Measurements from ENCODE around the gene TMEM156. TPM values are rescaled to one million over a fixed set of nuclear protein-coding genes. Genes with fewer than 3 reads are reported as not detected.

The TMEM156 gene
- not detected in 2 replicates for polyA plus RNA-seq
- polyA minus RNA-seq: not detected in 2 replicates

GRCh38 chr4:39032218-39033085, at the start of gene TMEM156:
TMEM156 (minus strand) TSS chr4:39032409; CDS start chr4:39032313, 96 bp downstream.
- no peaks in the 10 kb centered on the region for H3K27me3 ChIP-seq (ENCODE audit: insufficient read depth, low read depth, low read length)
- no peaks in the 10 kb centered on the region for H3K9me2 ChIP-seq (ENCODE audit: insufficient read depth, low read length)
- no peak within 1 kb of the TSS for H2AFZ ChIP-seq (ENCODE audit: low read depth, low read length)
- H3K4me3 ChIP-seq (ENCODE audit: low read length): no peak within 1 kb of the TSS
- H3K36me3 ChIP-seq (ENCODE audit: insufficient read depth, low read length): no peaks in the 10 kb centered on the region
- H3K79me2 ChIP-seq (replicated peaks; ENCODE audit: insufficient read depth, low read length): no peaks in the 10 kb centered on the region
- TF ChIP-seq RAD21 (conservative IDR thresholded peaks at IDR 0.05) (no peak), EZH2 (IDR thresholded peaks at IDR 0.05; ENCODE audit: borderline replicate concordance, insufficient read depth, low read length, poor library complexity, severe bottlenecking) (no peak), REST (IDR thresholded peaks at IDR 0.05; ENCODE audit: borderline replicate concordance) (no peak), TAF1 (IDR thresholded peaks at IDR 0.05; ENCODE audit: low read depth) (no peak), EP300 (conservative IDR thresholded peaks at IDR 0.05; ENCODE audit: poor library complexity, severe bottlenecking) (no peak)
- TF ChIP-seq, protein P1, sequence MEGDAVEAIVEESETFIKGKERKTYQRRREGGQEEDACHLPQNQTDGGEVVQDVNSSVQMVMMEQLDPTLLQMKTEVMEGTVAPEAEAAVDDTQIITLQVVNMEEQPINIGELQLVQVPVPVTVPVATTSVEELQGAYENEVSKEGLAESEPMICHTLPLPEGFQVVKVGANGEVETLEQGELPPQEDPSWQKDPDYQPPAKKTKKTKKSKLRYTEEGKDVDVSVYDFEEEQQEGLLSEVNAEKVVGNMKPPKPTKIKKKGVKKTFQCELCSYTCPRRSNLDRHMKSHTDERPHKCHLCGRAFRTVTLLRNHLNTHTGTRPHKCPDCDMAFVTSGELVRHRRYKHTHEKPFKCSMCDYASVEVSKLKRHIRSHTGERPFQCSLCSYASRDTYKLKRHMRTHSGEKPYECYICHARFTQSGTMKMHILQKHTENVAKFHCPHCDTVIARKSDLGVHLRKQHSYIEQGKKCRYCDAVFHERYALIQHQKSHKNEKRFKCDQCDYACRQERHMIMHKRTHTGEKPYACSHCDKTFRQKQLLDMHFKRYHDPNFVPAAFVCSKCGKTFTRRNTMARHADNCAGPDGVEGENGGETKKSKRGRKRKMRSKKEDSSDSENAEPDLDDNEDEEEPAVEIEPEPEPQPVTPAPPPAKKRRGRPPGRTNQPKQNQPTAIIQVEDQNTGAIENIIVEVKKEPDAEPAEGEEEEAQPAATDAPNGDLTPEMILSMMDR (IDR thresholded peaks at IDR 0.05; ENCODE audit: poor library complexity, severe bottlenecking): no peak
- H3K27ac ChIP-seq (ENCODE audit: low read length): no peak within 1 kb of the TSS
- no peak within 1 kb of the TSS for H3K4me2 ChIP-seq (ENCODE audit: low read length)
- no peaks in the 10 kb centered on the region for H4K20me1 ChIP-seq (ENCODE audit: insufficient read depth)
- H3F3A ChIP-seq (ENCODE audit: insufficient read depth, low read length, poor library complexity, severe bottlenecking): no peaks in the 10 kb centered on the region
- H3K9me3 ChIP-seq (ENCODE audit: low read length): no peaks in the 10 kb centered on the region
- no peak within 1 kb of the TSS for H3K9ac ChIP-seq (ENCODE audit: low read length)

- no peak for TF ChIP-seq RAD21 (conservative IDR thresholded peaks at IDR 0.05)
- no peak for TF ChIP-seq REST (IDR thresholded peaks at IDR 0.05; ENCODE audit: borderline replicate concordance)
- TF ChIP-seq, protein P1 (IDR thresholded peaks at IDR 0.05; ENCODE audit: poor library complexity, severe bottlenecking): no peak
- no peak for TF ChIP-seq EZH2 (IDR thresholded peaks at IDR 0.05; ENCODE audit: borderline replicate concordance, insufficient read depth, low read length, poor library complexity, severe bottlenecking)
- no peak for TF ChIP-seq TAF1 (IDR thresholded peaks at IDR 0.05; ENCODE audit: low read depth)
- H3F3A ChIP-seq (ENCODE audit: insufficient read depth, low read length, poor library complexity, severe bottlenecking): no peaks in the 10 kb centered on the region
- peaks cover 6% of the 10 kb centered on the region for H3K36me3 ChIP-seq (ENCODE audit: insufficient read depth, low read length)
- H3K4me2 ChIP-seq (ENCODE audit: low read length): no peak overlapping the region
- H3K9ac ChIP-seq (ENCODE audit: low read length): no peak overlapping the region
- no peaks in the 10 kb centered on the region for H3K9me2 ChIP-seq (ENCODE audit: insufficient read depth, low read length)
- no peaks in the 10 kb centered on the region for H4K20me1 ChIP-seq (ENCODE audit: insufficient read depth)
- no peaks in the 10 kb centered on the region for H3K27me3 ChIP-seq (ENCODE audit: insufficient read depth, low read depth, low read length)
- peaks cover 7% of the 10 kb centered on the region for H3K79me2 ChIP-seq (replicated peaks; ENCODE audit: insufficient read depth, low read length)
- H2AFZ ChIP-seq (ENCODE audit: low read depth, low read length): no peak overlapping the region
- H3K4me3 ChIP-seq (ENCODE audit: low read length): no peak overlapping the region
- H3K9me3 ChIP-seq (ENCODE audit: low read length): no peaks in the 10 kb centered on the region
- H3K27ac ChIP-seq (ENCODE audit: low read length): no peak overlapping the region
Observed at GRCh38 chr4:39078829-39079228, 46.6 kb upstream of the TMEM156 start.

All from neural cell (in vitro differentiated cells).